Left lung (tissue), 10 donors: ENCODE measurements around the gene CAPS. TPM values are rescaled to one million over a fixed set of nuclear protein-coding genes. Genes with fewer than 3 reads are reported as not detected.

Source experiments
- ATAC-seq: fragments of 200-7000 bp; cut with Tn5 transposase; one replicate; pipeline ENCODE4 v1.9.1; 2020; ENCODE audit warnings: moderate library complexity
- DNase-seq, 4 donors: peaks; one replicate each; pipeline ENCODE4 v3.0.0-alpha.2; 2013 to 2020
- H3K27ac ChIP-seq, 2 donors: fragments of 200-600 bp; sonication (generic) in 1 of 2; one replicate each; pipeline versions ENCODE4 v1.5.0 to v1.8.0; 2020 to 2021
- H3K27me3 ChIP-seq, 2 donors: fragments of 200-600 bp; sonication (generic) in 1 of 2; one replicate each; pipeline versions ENCODE4 v1.5.0 to v1.8.0; 2020 to 2021
- H3K36me3 ChIP-seq, 2 donors: fragments of 200-600 bp; sonication (generic) in 1 of 2; one replicate each; pipeline versions ENCODE4 v1.5.0 to v1.8.0; 2020 to 2021
- H3K4me1 ChIP-seq, 2 donors: fragments of 200-600 bp; one replicate each; pipeline ENCODE4 v1.8.0; 2021
- H3K4me3 ChIP-seq, 2 donors: fragments of 200-600 bp; sonication (generic) in 1 of 2; one replicate each; pipeline versions ENCODE4 v1.5.0 to v1.8.0; 2020 to 2021; ENCODE audit warnings: mild to moderate bottlenecking in 1 of 2
- H3K9me3 ChIP-seq, 2 donors: fragments of 200-600 bp; sonication (generic) in 1 of 2; one replicate each; pipeline versions ENCODE4 v1.5.0 to v1.8.0; 2020 to 2021
- CTCF ChIP-seq, 2 donors: fragments of 200-600 bp; sonication (generic) in 1 of 2; IDR thresholded peaks; one replicate each; pipeline versions ENCODE4 v1.5.0 to v1.8.0; 2021; ENCODE audit warnings: antibody characterized with exemption in 2 of 2
- intact Hi-C, 2 donors: fragments of 100-400 bp; cut with DNase I; formaldehyde crosslinking; loops; one replicate each; pipeline versions ENCODE4 v1.11.2 to v1.14.2; 2022
- polyA plus RNA-seq, 6 donors: library from polyadenylated mRNA; unstranded; fragments of 120-200 nt; gene quantifications; one replicate each; pipeline ENCODE4 v1.2.1, GENCODE V29; 2013; ENCODE audit not compliant: insufficient read length in 6 of 6
- total RNA-seq, 2 donors: library from RNA; stranded (reverse); fragmentation: NEBNext Ultra II Directional; extraction: Animal tissue kit (Norgen Biotek cat#: 25700); gene quantifications; one replicate each; pipeline ENCODE4 v1.2.1, GENCODE V29; 2021
- donor health status: DM: no; HTN: yes; CAD: no.
- donor health status: DM: no; HTN: no; CAD: no.

Gene CAPS
- total and polyA plus RNA-seq, 8 donors, result 8.8 to 44.9 (median 28.3) TPM

GRCh38 chr19:5931251-5931650 lies 17.2 kb downstream of the CAPS start:
- H3K9me3 ChIP-seq, result no peaks in the 10 kb centered on the region
- H3K36me3 ChIP-seq, result peaks cover 0 to 100% of the 10 kb centered on the region in 2 donors
- TF ChIP-seq CTCF (IDR thresholded peaks at IDR 0.05), result no peak
- no peaks in the 10 kb centered on the region for H3K27me3 ChIP-seq
- DNase-seq (peak in 1 of 4 donors; percentile 68), ATAC-seq (no peak)
- H3K27ac ChIP-seq, result no peak overlapping the region
- peaks cover 4 to 9% of the 10 kb centered on the region in 2 donors for H3K4me1 ChIP-seq
- intact Hi-C loops, result no loop called here
- no peak overlapping the region for H3K4me3 ChIP-seq

DNA sequence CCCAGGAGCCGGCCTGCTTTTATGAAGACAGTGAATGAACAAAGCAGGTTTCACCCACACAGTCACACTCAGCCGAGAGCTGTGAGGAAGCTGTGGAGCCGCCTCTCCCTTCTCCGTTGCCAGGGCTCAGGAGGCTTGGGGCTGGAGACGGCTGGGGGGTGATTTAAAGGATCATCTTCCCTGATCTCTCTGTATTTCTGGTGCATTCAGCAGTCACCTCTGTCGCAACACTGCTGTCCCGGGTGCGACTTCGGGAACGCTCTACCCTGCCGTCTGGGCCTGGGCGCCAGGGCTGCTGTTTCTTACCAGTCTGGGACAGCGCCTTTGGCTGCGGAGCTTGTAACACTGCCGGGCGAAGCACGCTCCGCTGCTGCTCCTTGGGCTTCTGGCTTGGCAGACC lies 18.1 kb downstream of the CAPS start:
- Histone ChIP-seq H3K27ac (no peak overlapping the region), H3K4me3 (no peak overlapping the region), H3K9me3 (no peaks in the 10 kb centered on the region), H3K4me1 (peaks cover 4 to 9% of the 10 kb centered on the region in 2 donors), H3K36me3 (peaks cover 0 to 98% of the 10 kb centered on the region in 2 donors), H3K27me3 (no peaks in the 10 kb centered on the region)
- ATAC-seq, result peak; percentile 5
- DNase-seq, result peak in 2 of 4 donors; percentile 68
- intact Hi-C loops, result no loop called here
- TF ChIP-seq CTCF (IDR thresholded peaks at IDR 0.05), result no peak

DNA sequence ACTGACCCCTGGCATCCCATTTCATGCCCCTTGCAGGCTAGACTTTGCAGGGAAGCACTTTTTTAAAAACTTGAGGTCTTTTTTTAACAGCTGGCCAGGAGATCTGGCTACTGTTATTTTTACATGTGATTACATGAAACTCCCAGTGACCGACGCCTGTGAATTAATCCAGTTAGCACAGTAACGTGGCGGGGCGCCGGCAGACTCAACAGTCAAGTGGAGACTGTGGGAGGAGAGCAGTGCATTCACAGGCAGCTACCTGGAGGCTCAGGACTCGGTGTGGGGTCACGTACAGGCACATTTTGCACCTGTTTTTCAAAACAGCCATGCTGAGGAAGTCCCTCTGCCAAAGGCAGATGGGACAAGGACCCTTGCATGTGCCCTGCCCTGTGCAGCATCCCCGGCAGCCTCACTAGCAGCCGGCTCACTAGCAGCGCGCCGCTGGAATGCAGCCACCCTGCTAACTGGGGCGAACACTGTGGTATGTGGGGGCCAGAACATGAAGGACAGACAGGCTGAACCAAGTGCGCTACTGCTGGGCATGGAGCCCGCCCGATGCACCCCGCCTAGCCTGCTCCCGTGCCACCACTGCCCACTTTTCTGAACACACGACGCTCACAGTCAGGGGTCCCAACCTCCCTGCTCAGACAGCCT lies 18.7 kb downstream of the CAPS start:
- intact Hi-C loops, result no loop called here
- H3K27ac ChIP-seq, result no peak overlapping the region
- ATAC-seq, result no peak

GRCh38 chr19:5933391-5934068 lies 19.5 kb downstream of the CAPS start:
- DNase-seq (peak in 1 of 4 donors; percentile 58), ATAC-seq (no peak)
- peaks cover 0 to 98% of the 10 kb centered on the region in 2 donors for H3K36me3 ChIP-seq
- H3K4me1 ChIP-seq, result peaks cover 4 to 9% of the 10 kb centered on the region in 2 donors
- no peak overlapping the region for H3K27ac ChIP-seq
- intact Hi-C loops, result no loop called here
- no peaks in the 10 kb centered on the region for H3K9me3 ChIP-seq
- no peak for TF ChIP-seq CTCF (IDR thresholded peaks at IDR 0.05)
- no peaks in the 10 kb centered on the region for H3K27me3 ChIP-seq
- H3K4me3 ChIP-seq, result no peak overlapping the region

More for the DNA sequence above, 18.7 kb downstream of the CAPS start:
- H3K4me3 ChIP-seq, result no peak overlapping the region
- no peaks in the 10 kb centered on the region for H3K9me3 ChIP-seq
- no peaks in the 10 kb centered on the region for H3K27me3 ChIP-seq
- peak in 1 of 4 donors; percentile 48 for DNase-seq
- no peak for TF ChIP-seq CTCF (IDR thresholded peaks at IDR 0.05)
- peaks cover 0 to 98% of the 10 kb centered on the region in 2 donors for H3K36me3 ChIP-seq
- H3K4me1 ChIP-seq, result peaks cover 4 to 9% of the 10 kb centered on the region in 2 donors

GRCh38 chr19:5934069-5934401 lies 20.0 kb downstream of the CAPS start:
- ATAC-seq, result no peak
- intact Hi-C loops, result no loop called here
- no peak for TF ChIP-seq CTCF (IDR thresholded peaks at IDR 0.05)
- Histone ChIP-seq H3K36me3 (peaks cover 0 to 98% of the 10 kb centered on the region in 2 donors), H3K4me3 (no peak overlapping the region), H3K4me1 (peaks cover 4 to 9% of the 10 kb centered on the region in 2 donors), H3K27me3 (no peaks in the 10 kb centered on the region), H3K27ac (peak overlapping the region; percentile 37 to 53), H3K9me3 (no peaks in the 10 kb centered on the region)
- DNase-seq, result no peak
